Hematopoietic multipotent progenitor cell treated with erythropoietin and hydrocortisone succinate and interleukin-3 and kit ligand, for 6 days (in vitro differentiated cells): Measurements from ENCODE around the gene JDP2.

Experiments used
- DNase-seq: peaks from one replicate; pipeline ENCODE4 v3.0.0-alpha.2; 2015

JDP2 gene

DNA sequence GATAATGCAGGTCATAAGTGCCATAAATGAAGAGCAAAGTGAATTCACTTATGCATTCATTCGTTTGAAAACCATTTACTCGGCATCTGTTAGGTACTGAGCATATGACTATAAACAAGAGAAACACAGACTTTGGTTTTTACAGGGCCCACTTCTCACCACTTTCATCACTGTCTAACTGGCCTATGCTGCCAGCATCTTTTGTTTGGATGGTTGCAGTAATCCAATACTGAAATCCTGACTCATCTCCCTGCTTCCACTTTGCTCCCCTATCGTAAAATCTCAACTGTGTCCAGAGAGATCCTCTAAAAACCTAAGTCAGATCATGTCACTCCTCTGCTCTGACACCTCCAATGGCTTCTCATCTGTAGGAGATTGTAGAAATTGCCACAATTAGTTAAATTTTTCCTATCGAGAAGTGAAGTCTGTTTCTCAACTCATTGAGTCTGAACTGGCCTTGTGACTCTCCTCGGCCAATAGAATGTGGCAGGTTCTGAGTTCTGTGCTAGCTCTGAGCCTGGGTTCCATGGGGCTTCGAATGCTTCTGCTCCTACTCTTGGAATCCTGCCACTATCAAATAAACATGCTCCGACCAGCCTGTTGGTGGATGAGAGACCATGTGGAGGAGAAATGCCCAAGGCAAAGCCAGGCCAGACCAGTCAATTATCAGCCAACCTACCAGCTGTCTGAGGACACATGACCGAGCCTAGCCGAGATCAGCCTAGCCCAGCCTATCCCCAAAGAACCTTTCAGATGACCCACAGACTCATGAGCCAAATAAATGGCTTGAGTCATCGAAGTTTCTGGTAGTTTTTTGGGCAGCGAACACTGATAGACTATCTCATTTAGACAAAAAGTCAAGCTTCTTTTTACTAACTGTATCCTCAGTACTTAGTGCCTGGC, 92.3 kb downstream of the JDP2 start:
- DNase-seq = no peak

DNA sequence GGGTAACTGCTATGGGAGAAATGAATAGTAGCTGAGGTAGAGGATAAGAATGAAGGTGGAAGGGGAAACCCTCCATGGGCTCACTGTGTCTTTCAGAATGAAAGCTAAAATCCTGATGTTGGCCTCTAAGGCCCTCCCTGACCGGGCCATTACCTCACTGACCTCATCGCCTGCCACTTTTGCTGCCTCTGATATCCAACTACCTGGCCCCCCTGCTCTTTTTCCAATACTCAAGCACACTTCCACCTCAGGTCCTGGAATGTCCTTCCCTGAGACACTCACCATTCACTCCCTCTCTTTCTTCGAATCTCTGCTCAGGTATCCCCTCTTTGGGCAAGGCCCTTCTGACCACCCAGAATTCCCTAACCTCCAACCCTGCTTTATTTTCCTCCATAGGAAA, 93.0 kb downstream of the JDP2 start:
- DNase-seq = no peak

GRCh38 chr14:75521415-75522199, 93.8 kb downstream of the JDP2 start:
- no peak for DNase-seq

DNA sequence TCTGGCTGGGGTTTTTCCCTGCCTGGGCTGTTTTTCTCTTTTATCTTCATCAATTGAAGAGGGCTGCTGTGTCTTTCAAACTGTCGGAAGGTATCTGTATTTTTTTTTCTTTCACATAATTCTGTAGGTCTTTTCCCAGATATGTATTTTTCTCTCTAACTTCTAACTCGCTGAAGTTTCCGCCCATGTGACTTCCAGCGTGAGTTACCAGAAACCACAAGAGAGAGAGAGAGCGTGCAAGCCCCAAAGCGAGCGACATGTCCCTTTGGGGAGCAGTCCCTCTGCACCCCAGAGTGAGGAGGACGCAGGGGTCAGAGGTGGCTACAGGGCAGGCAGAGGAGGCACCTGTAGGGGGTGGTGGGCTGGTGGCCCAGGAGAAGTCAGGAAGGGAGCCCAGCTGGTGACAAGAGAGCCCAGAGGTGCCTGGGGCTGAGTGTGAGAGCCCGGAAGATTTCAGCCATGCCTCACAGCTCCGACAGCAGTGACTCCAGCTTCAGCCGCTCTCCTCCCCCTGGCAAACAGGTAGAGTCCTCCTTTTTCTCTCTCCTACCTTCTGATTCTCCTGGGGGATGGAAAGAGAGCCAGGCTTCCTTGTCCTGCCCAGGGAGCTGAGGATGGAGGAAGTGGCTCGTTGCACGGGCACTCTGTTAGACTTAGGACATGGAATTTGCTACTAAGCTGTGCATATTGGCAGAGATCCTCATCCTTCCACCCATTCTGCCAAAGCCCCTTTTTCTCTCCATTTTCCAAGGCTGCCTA, 94.6 kb downstream of the JDP2 start, which contains the start of gene BATF:
TSS of gene BATF (plus strand) at position 246 of the 759 bp plus-strand sequence. CDS start at position 460, 214 bp downstream.
- DNase-seq = peak; percentile 89

DNA sequence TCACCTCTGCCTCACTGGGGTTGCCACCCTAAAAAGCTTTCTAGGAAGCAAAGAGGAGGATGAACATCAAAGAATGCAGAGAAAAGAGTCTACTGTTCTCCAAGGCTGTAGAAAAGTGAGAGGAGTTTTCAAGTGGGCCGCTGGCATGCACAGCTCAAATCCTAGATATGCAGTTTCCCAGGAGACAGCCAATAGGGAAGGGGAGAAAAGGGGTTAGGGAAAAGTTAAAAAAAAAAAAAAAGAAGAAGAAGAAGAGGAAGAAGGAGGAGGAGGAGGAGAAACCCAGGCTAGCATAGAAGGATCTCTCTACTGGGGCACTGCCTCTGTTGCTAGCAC, 95.1 kb downstream of the JDP2 start:
- DNase-seq = no peak
